Stimulated activated CD4-positive, alpha-beta T cell treated with anti-CD3 and anti-CD28 coated beads, Interleukin-4, amount 100 ng/mL, for 4 hours (primary cell): ENCODE data around the gene KIF17.
"Not testable (repeated sequence)": the region's sequence is repeated elsewhere in the genome, so short reads cannot be mapped to it uniquely, and the experiment has no call there.

Experiments
- DNase-seq, 2 experiments: peaks; one replicate each; pipeline ENCODE4 v3.0.0-alpha.2; 2020

The KIF17 gene

GRCh38 chr1:20685099-20685662 is 32.6 kb downstream of the KIF17 start:
- DNase-seq, result no peak

GRCh38 chr1:20684651-20685050 is 33.2 kb downstream of the KIF17 start:
- DNase-seq, result no peak

GRCh38 chr1:20684050-20684620 is 33.7 kb downstream of the KIF17 start:
- DNase-seq, result no peak

- DNase-seq, result no peak
Observed at GRCh38 chr1:20683614-20684013, 34.2 kb downstream of the KIF17 start.

GRCh38 chr1:20682571-20683236 is 35.1 kb downstream of the KIF17 start:
- DNase-seq, result no peak

GRCh38 chr1:20681999-20682398 is 35.8 kb downstream of the KIF17 start:
- no peak for DNase-seq

- no peak for DNase-seq
Observed at GRCh38 chr1:20680269-20680668, 37.5 kb downstream of the KIF17 start.

- no peak for DNase-seq
Observed at GRCh38 chr1:20678599-20678998, 39.2 kb downstream of the KIF17 start.

- not testable (repeated sequence) for DNase-seq
Observed at GRCh38 chr1:20673626-20674025, 44.2 kb downstream of the KIF17 start.

GRCh38 chr1:20672265-20672632 is 45.6 kb downstream of the KIF17 start:
- DNase-seq, result no peak

GRCh38 chr1:20670936-20671335 is 46.9 kb downstream of the KIF17 start:
- no peak for DNase-seq

- no peak for DNase-seq
Observed at GRCh38 chr1:20668581-20668980, 49.2 kb downstream of the KIF17 start.

GRCh38 chr1:20666804-20667203 is 51.0 kb downstream of the KIF17 start:
- DNase-seq, result no peak

- DNase-seq, result no peak
Observed at GRCh38 chr1:20666146-20666545, 51.7 kb downstream of the KIF17 start.

GRCh38 chr1:20665726-20666125 is 52.1 kb downstream of the KIF17 start:
- no peak for DNase-seq

- no peak for DNase-seq
Observed at GRCh38 chr1:20663969-20664715, 53.7 kb downstream of the KIF17 start.

- DNase-seq, result no peak
Observed at GRCh38 chr1:20663365-20663764, 54.4 kb downstream of the KIF17 start.

- DNase-seq, result no peak
Observed at GRCh38 chr1:20662110-20662475, 55.7 kb downstream of the KIF17 start.

- DNase-seq, result peak; percentile 90 to 95
Observed at GRCh38 chr1:20661207-20662109, 56.3 kb downstream of the KIF17 start, which contains the start of gene DDOST. TSS of gene DDOST (minus strand) at chr1:20661369. CDS start at chr1:20661350, 19 bp downstream.

GRCh38 chr1:20660847-20661206 is 57.0 kb downstream of the KIF17 start:
- peak; percentile 4 to 7 for DNase-seq

GRCh38 chr1:20660363-20660762 is 57.4 kb downstream of the KIF17 start:
- DNase-seq, result no peak

GRCh38 chr1:20658166-20658915 is 59.5 kb downstream of the KIF17 start:
- DNase-seq, result no peak
